Bronchial epithelial cell (primary cell): ENCODE results near the gene KIAA1549. TPM values are rescaled to one million over a fixed set of nuclear protein-coding genes. Genes with fewer than 3 reads are reported as not detected.
A peak's percentile ranks its signal among the peaks of the same experiment; 100 is the strongest.

Experiments
- DNase-seq: peaks from one replicate; pipeline ENCODE4 v3.0.0-alpha.2; 2010; ENCODE audit warnings: low read depth
- FAIRE-seq: peaks from 2 replicates; lab custom pipeline; 2011; peaks lifted over from hg19 to GRCh38; lab: Jason Lieb, UNC
- H3K27me3 ChIP-seq: 2 replicates; pipeline ENCODE4 v1.5.1; 2011; ENCODE audit warnings: low read length; ENCODE audit not compliant: control insufficient read depth, insufficient read depth
- H3K36me3 ChIP-seq: 2 replicates; pipeline ENCODE4 v1.5.1; 2011; ENCODE audit warnings: low read length; ENCODE audit not compliant: control insufficient read depth, insufficient read depth
- H3K4me3 ChIP-seq: 2 replicates; pipeline ENCODE4 v1.5.1; 2011; ENCODE audit warnings: mild to moderate bottlenecking, low read depth, low read length, control low read depth
- CTCF ChIP-seq: IDR thresholded peaks from 2 replicates; pipeline ENCODE4 v1.5.1; 2011; ENCODE audit warnings: mild to moderate bottlenecking, moderate library complexity, low read length, control low read depth, inconsistent platforms; ENCODE audit not compliant: insufficient read depth, severe bottlenecking
- total RNA-seq: library from RNA; depleted of rRNA; stranded (reverse); fragments of >200 nt; gene quantifications from 2 replicates; pipeline ENCODE4 v1.2.1, GENCODE V29; 2014

The KIAA1549 gene
- total RNA-seq, 1 donor from 2014 or later = 0.26 TPM

GRCh38 chr7:138892006-138892630, 89.1 kb downstream of the KIAA1549 start:
- FAIRE-seq (no peak), DNase-seq (peak; percentile 23)
- no peak for TF ChIP-seq CTCF
- H3K36me3 ChIP-seq = no peaks in the 10 kb centered on the region
- no peaks in the 10 kb centered on the region for H3K27me3 ChIP-seq
- no peak overlapping the region for H3K4me3 ChIP-seq

GRCh38 chr7:138891446-138891810, 89.8 kb downstream of the KIAA1549 start:
- no peak for TF ChIP-seq CTCF
- Histone ChIP-seq H3K36me3 (no peaks in the 10 kb centered on the region), H3K27me3 (no peaks in the 10 kb centered on the region), H3K4me3 (no peak overlapping the region)
- DNase-seq (no peak), FAIRE-seq (no peak)

GRCh38 chr7:138890499-138891445, 90.4 kb downstream of the KIAA1549 start:
- H3K36me3 ChIP-seq = no peaks in the 10 kb centered on the region
- FAIRE-seq = no peak

GRCh38 chr7:138889582-138890498, 91.3 kb downstream of the KIAA1549 start:
- FAIRE-seq (no peak), DNase-seq (peak; percentile 63)
- TF ChIP-seq CTCF = no peak
- Histone ChIP-seq H3K4me3 (no peak overlapping the region), H3K36me3 (no peaks in the 10 kb centered on the region), H3K27me3 (no peaks in the 10 kb centered on the region)

More at GRCh38 chr7:138890499-138891445, 90.4 kb downstream of the KIAA1549 start:
- Histone ChIP-seq H3K4me3 (no peak overlapping the region), H3K27me3 (no peaks in the 10 kb centered on the region)
- no peak for TF ChIP-seq CTCF
- no peak for DNase-seq

- FAIRE-seq = no peak
- H3K4me3 ChIP-seq = no peak overlapping the region
- no peak for DNase-seq
Measured at GRCh38 chr7:138887872-138888656, 93.1 kb downstream of the KIAA1549 start.

More at GRCh38 chr7:138887872-138888656, 93.1 kb downstream of the KIAA1549 start:
- no peak for TF ChIP-seq CTCF
- Histone ChIP-seq H3K36me3 (no peaks in the 10 kb centered on the region), H3K27me3 (no peaks in the 10 kb centered on the region)
